Thoracic aorta (tissue), 2 donors: ENCODE results near the gene HAPSTR1. TPM values are rescaled to one million over a fixed set of nuclear protein-coding genes. Genes with fewer than 3 reads are reported as not detected.
A peak's percentile ranks its signal among the peaks of the same experiment; 100 is the strongest.

Experiments used
- ATAC-seq: fragments of 150-250 bp; one replicate; pipeline ENCODE4 v1.8.0; 2017; ENCODE audit warnings: low read depth; ENCODE audit not compliant: insufficient number of reproducible peaks, low FRiP score
- DNase-seq: peaks from one replicate; pipeline ENCODE4 v3.0.0-alpha.2; 2020; ENCODE audit warnings: low spot score
- H3K27ac ChIP-seq, 2 donors: fragments of 200-600 bp; sonication (generic); 1 replicate in 1 of 2; 2 replicates in 1 of 2; pipeline ENCODE4 v1.5.1; 2016; ENCODE audit warnings: mild to moderate bottlenecking in 2 of 2, moderate library complexity in 2 of 2
- H3K27me3 ChIP-seq: fragments of 200-600 bp; sonication (generic); replicated peaks from 2 replicates; pipeline ENCODE4 v1.6.0; 2016; ENCODE audit warnings: mild to moderate bottlenecking; ENCODE audit not compliant: insufficient read depth
- H3K36me3 ChIP-seq: fragments of 200-600 bp; sonication (generic); one replicate; pipeline ENCODE4 v1.5.1; 2016
- H3K4me1 ChIP-seq, 2 donors: fragments of 200-600 bp; sonication (generic); 1 replicate in 1 of 2; 2 replicates in 1 of 2; pipeline versions ENCODE4 v1.5.1 to v1.6.0; 2016; ENCODE audit warnings: low read depth in 2 of 2, mild to moderate bottlenecking in 1 of 2; ENCODE audit not compliant: control insufficient read depth in 1 of 2
- H3K4me3 ChIP-seq: fragments of 200-600 bp; sonication (generic); 2 replicates; pipeline ENCODE4 v1.5.1; 2016; ENCODE audit warnings: mild to moderate bottlenecking
- H3K9me3 ChIP-seq: fragments of 200-600 bp; sonication (generic); 2 replicates; pipeline ENCODE4 v1.5.1; 2016
- total RNA-seq, 2 donors: library from RNA; depleted of rRNA; stranded (reverse); fragments of >200 nt; gene quantifications; one replicate each; pipeline versions ENCODE4 v1.1.0 to v1.2.3, GENCODE V29; 2016
- TF ChIP-seq, protein P1 (sequence below): fragments of 200-600 bp; sonication (generic); IDR thresholded peaks from one replicate; pipeline ENCODE4 v1.5.1; 2019; ENCODE audit warnings: antibody characterized with exemption

Gene HAPSTR1
- total RNA-seq, 2 donors from 2014 or later: 60.4 to 90.8 TPM

DNA sequence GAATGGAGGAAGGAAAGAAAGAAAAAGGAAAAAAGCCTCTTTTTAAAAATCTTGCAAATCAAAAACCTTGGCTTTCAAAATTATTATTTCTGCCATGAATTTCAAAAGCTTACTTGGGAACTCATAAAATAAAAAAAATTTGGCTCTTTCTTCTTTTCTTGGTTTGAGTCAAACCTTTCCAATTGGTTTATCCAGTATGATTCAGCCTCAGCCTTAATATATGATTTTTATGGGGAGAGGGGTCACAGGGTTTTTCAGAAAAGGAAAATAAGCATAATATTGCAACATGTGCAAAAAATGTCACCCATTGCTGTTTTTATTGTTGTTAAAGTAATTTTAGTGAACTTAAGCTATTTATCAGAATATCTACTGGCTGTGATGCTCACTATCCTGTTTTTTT is 31.2 kb upstream of the HAPSTR1 start:
- TF ChIP-seq, protein P1, sequence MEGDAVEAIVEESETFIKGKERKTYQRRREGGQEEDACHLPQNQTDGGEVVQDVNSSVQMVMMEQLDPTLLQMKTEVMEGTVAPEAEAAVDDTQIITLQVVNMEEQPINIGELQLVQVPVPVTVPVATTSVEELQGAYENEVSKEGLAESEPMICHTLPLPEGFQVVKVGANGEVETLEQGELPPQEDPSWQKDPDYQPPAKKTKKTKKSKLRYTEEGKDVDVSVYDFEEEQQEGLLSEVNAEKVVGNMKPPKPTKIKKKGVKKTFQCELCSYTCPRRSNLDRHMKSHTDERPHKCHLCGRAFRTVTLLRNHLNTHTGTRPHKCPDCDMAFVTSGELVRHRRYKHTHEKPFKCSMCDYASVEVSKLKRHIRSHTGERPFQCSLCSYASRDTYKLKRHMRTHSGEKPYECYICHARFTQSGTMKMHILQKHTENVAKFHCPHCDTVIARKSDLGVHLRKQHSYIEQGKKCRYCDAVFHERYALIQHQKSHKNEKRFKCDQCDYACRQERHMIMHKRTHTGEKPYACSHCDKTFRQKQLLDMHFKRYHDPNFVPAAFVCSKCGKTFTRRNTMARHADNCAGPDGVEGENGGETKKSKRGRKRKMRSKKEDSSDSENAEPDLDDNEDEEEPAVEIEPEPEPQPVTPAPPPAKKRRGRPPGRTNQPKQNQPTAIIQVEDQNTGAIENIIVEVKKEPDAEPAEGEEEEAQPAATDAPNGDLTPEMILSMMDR: no peak
- no peak for DNase-seq
- Histone ChIP-seq H3K9me3 (no peaks in the 10 kb centered on the region), H3K4me1 (peaks cover 7 to 16% of the 10 kb centered on the region in 2 donors), H3K4me3 (no peak overlapping the region), H3K36me3 (no peaks in the 10 kb centered on the region), H3K27ac (no peak overlapping the region), H3K27me3 (no peaks in the 10 kb centered on the region)
- ATAC-seq: no peak

DNA sequence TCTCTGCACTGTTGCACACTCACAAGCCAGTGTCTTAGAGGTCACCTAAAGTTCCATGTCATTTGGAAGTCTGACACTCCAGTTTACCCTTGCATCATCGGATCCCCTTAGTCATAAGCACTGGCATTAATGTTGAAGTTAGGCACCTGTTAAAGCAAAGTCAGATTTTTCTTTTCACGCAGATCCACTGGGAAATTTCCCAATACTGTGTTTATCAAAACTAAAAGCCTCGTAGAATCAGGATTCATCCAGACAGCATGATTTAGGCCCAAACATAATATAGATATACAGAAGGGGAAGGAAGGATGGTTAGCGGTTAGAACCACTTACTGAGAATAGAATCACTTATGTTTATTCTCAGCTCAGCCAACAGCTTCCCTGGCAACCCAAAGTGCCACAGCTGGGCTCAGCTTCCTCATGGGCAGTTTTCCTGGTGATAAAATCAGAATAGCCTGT is 30.1 kb upstream of the HAPSTR1 start:
- no peak for ATAC-seq
- Histone ChIP-seq H3K4me1 (peaks cover 7 to 16% of the 10 kb centered on the region in 2 donors), H3K4me3 (no peak overlapping the region), H3K36me3 (no peaks in the 10 kb centered on the region), H3K27ac (peak overlapping the region; percentile 36 to 55), H3K9me3 (no peaks in the 10 kb centered on the region), H3K27me3 (no peaks in the 10 kb centered on the region)
- TF ChIP-seq, protein P1: no peak
- DNase-seq: no peak

GRCh38 chr16:9062301-9062700 is 29.1 kb upstream of the HAPSTR1 start:
- no peak overlapping the region for H3K4me3 ChIP-seq
- H3K27ac ChIP-seq: no peak overlapping the region
- ATAC-seq: no peak
- no peaks in the 10 kb centered on the region for H3K36me3 ChIP-seq
- TF ChIP-seq, protein P1: no peak
- no peaks in the 10 kb centered on the region for H3K27me3 ChIP-seq
- H3K9me3 ChIP-seq: no peaks in the 10 kb centered on the region
- H3K4me1 ChIP-seq: peaks cover 7 to 16% of the 10 kb centered on the region in 2 donors
- DNase-seq: no peak

- Histone ChIP-seq H3K27me3 (no peaks in the 10 kb centered on the region), H3K27ac (no peak overlapping the region), H3K4me3 (no peak overlapping the region), H3K4me1 (peaks cover 7 to 16% of the 10 kb centered on the region in 2 donors), H3K9me3 (no peaks in the 10 kb centered on the region), H3K36me3 (no peaks in the 10 kb centered on the region)
- TF ChIP-seq, protein P1: no peak
- DNase-seq: no peak
- no peak for ATAC-seq
Observed at GRCh38 chr16:9065077-9065476, 26.4 kb upstream of the HAPSTR1 start.

GRCh38 chr16:9068886-9069285 is 22.6 kb upstream of the HAPSTR1 start:
- Histone ChIP-seq H3K27ac (no peak overlapping the region), H3K36me3 (no peaks in the 10 kb centered on the region), H3K9me3 (no peaks in the 10 kb centered on the region), H3K27me3 (no peaks in the 10 kb centered on the region), H3K4me1 (no peaks in the 10 kb centered on the region), H3K4me3 (no peak overlapping the region)
- TF ChIP-seq, protein P1: no peak
- ATAC-seq (no peak), DNase-seq (no peak)
